GM12878 (cell line): ENCODE measurements around the gene NDUFS4. TPM values are rescaled to one million over a fixed set of nuclear protein-coding genes. Genes with fewer than 3 reads are reported as not detected.
"Not testable (repeated sequence)": the region's sequence is repeated elsewhere in the genome, so short reads cannot be mapped to it uniquely, and the experiment has no call there.

ENCODE experiments used
- ATAC-seq: fragments of 200-7000 bp; cut with Tn5 transposase; 3 replicates; pipeline ENCODE4 v1.9.1; 2020; ENCODE audit warnings: mild to moderate bottlenecking, moderate library complexity
- BruUV-seq: library from RNA; stranded (reverse); fragments of 400-500 nt; replicated peaks from 2 replicates; lab custom pipeline; 2021; lab: Mats Ljungman, UMichigan
- CTCF ChIA-PET: fragments of 300-600 bp; sonication (Branson Sonifier 250); formaldehyde crosslinking; extraction: SDS; loops from one replicate; lab custom pipeline; 2021; ENCODE audit warnings: inconsistent platforms; lab: Yijun Ruan, JAX
- POLR2A ChIA-PET: fragments of 350-600 bp; formaldehyde crosslinking; extraction: SDS; loops from one replicate; lab custom pipeline; 2021; ENCODE audit warnings: inconsistent platforms; lab: Charles Lee
- RAD21 ChIA-PET: fragments of 300-600 bp; sonication (Branson Sonifier 250); formaldehyde crosslinking; loops from one replicate; lab custom pipeline; 2023; ENCODE audit warnings: antibody characterized with exemption; ENCODE audit not compliant: unreplicated experiment; lab: Charles Lee
- SMC1A ChIA-PET: fragments of 300-600 bp; sonication (Branson Sonifier 250); formaldehyde crosslinking; loops from one replicate; lab custom pipeline; 2023; ENCODE audit not compliant: unreplicated experiment, uncharacterized antibody; lab: Charles Lee
- DNase-seq: peaks from one replicate; pipeline ENCODE4 v3.0.0-alpha.2; 2011; ENCODE audit warnings: low read depth, low spot score
- FAIRE-seq: peaks from 3 replicates; lab custom pipeline; 2011; peaks lifted over from hg19 to GRCh38; lab: Jason Lieb, UNC
- H2AFZ ChIP-seq: 2 replicates; pipeline ENCODE4 v1.6.0; 2011; ENCODE audit warnings: low read depth, low read length, control low read depth; ENCODE audit not compliant: control insufficient read depth
- H3K27ac ChIP-seq: 2 replicates; pipeline ENCODE4 v1.5.1; 2011; ENCODE audit warnings: control low read depth; ENCODE audit not compliant: control insufficient read depth, insufficient read depth
- H3K27me3 ChIP-seq, 2 experiments: replicated peaks in 1 of 2; 2 replicates each; pipeline versions ENCODE4 v1.6.0 to v1.6.1; 2011; ENCODE audit warnings: low read length in 1 of 2; ENCODE audit not compliant: control insufficient read depth in 2 of 2, insufficient read depth in 2 of 2
- H3K36me3 ChIP-seq, 2 experiments: 2 replicates each; pipeline ENCODE4 v1.5.1; 2011; ENCODE audit warnings: low read length in 1 of 2; ENCODE audit not compliant: control insufficient read depth in 2 of 2, insufficient read depth in 2 of 2
- H3K4me1 ChIP-seq: 2 replicates; pipeline ENCODE4 v1.6.1; 2011; ENCODE audit warnings: mild to moderate bottlenecking, low read length, moderate library complexity, mixed read lengths; ENCODE audit not compliant: control insufficient read depth, insufficient read depth
- H3K4me2 ChIP-seq: 2 replicates; pipeline ENCODE4 v1.6.0; 2011; ENCODE audit warnings: control low read depth; ENCODE audit not compliant: control insufficient read depth, insufficient read depth
- H3K4me3 ChIP-seq: fragments of 200-600 bp; sonication (generic); 2 replicates; pipeline ENCODE4 v1.5.1; 2016
- H3K79me2 ChIP-seq: 2 replicates; pipeline ENCODE4 v1.6.0; 2011; ENCODE audit warnings: low read length; ENCODE audit not compliant: control insufficient read depth, insufficient read depth
- H3K9ac ChIP-seq: 2 replicates; pipeline ENCODE4 v1.8.0; 2011; ENCODE audit warnings: low read length, control low read depth, mixed read lengths; ENCODE audit not compliant: control insufficient read depth, insufficient read depth
- H3K9me3 ChIP-seq: replicated peaks from 3 replicates; pipeline ENCODE4 v1.5.1; 2011; ENCODE audit warnings: mild to moderate bottlenecking, low read length; ENCODE audit not compliant: control insufficient read depth, insufficient read depth
- H4K20me1 ChIP-seq: 2 replicates; pipeline ENCODE4 v1.6.0; 2011; ENCODE audit not compliant: control insufficient read depth, insufficient read depth
- CTCF ChIP-seq, 3 experiments: IDR thresholded peaks in 2 of 3; conservative IDR thresholded peaks in 1 of 3; 2 replicates each; pipeline ENCODE4 v1.5.1; 2011; ENCODE audit warnings: low read depth in 3 of 3, low read length in 3 of 3, mild to moderate bottlenecking in 3 of 3, control low read depth in 2 of 3, moderate library complexity in 2 of 3, inconsistent platforms in 1 of 3, mixed read lengths in 1 of 3; ENCODE audit not compliant: control insufficient read depth in 2 of 3, insufficient read depth in 1 of 3; ENCODE audit errors: extremely low read depth in 1 of 3
- E2F4 ChIP-seq: IDR thresholded peaks from 2 replicates; pipeline ENCODE4 v1.6.1; 2012; ENCODE audit warnings: low read depth, low read length, improper control_type of control experiment
- NFYB ChIP-seq: IDR thresholded peaks from 2 replicates; pipeline ENCODE4 v1.6.1; 2011; ENCODE audit warnings: low read depth, mild to moderate bottlenecking, low read length, improper control_type of control experiment, moderate library complexity; ENCODE audit not compliant: insufficient read depth
- POLR2A ChIP-seq: IDR thresholded peaks from 2 replicates; pipeline ENCODE4 v1.6.1; 2011; ENCODE audit warnings: low read depth, mild to moderate bottlenecking, low read length
- RCOR1 ChIP-seq: conservative IDR thresholded peaks from 2 replicates; pipeline ENCODE4 v1.6.1; 2012; ENCODE audit warnings: low read depth, low read length, improper control_type of control experiment
- STAT3 ChIP-seq: IDR thresholded peaks from 2 replicates; pipeline ENCODE4 v1.6.1; 2011; ENCODE audit warnings: low read depth, low read length, improper control_type of control experiment
- ZBTB40 ChIP-seq: fragments of 450-650 bp; IDR thresholded peaks from 2 replicates; pipeline ENCODE4 v1.6.1; 2016; ENCODE audit warnings: mild to moderate bottlenecking, moderate library complexity, borderline replicate concordance
- WGBS: methylation state at CpG from one replicate; pipeline ENCODE4 v1.1.6; 2016; ENCODE audit warnings: low lambda C conversion rate; ENCODE audit not compliant: insufficient replicate concordance, insufficient coverage; ENCODE audit errors: missing lambda C conversion rate; 5-methylcytosine and 5-hydroxymethylcytosine counted together
- in situ Hi-C: fragments of 300-500 bp; cut with MboI; formaldehyde crosslinking; loops from 9 replicates; pipeline ENCODE4 v1.14.3; 2018; ENCODE audit warnings: mixed read lengths
- intact Hi-C: fragments of 100-400 bp; cut with micrococcal nuclease; formaldehyde crosslinking; loops from one replicate; pipeline ENCODE4 v1.14.2; 2022; ENCODE audit not compliant: unreplicated experiment
- polyA plus RNA-seq, 11 experiments: library from polyadenylated mRNA; depleted of rRNA in 4 of 11; unstranded in 6 of 11; stranded (reverse) in 5 of 11; fragments of >200 nt; fragmentation: Nextera tagmentation in 4 of 11; fragmentation: Illumina TruSeq in 1 of 11; extraction: Ambion mirVana in 4 of 11; extraction: Trizol in 1 of 11; gene quantifications; 1 replicate in 1 of 11; 2 replicates in 10 of 11; pipeline versions ENCODE4 v1.2.1 to v1.2.3, GENCODE V29; 2011 to 2016; ENCODE audit warnings: inconsistent platforms in 2 of 11, missing spikeins in 2 of 11, low read depth in 1 of 11
- total RNA-seq, 4 experiments: library from RNA; depleted of rRNA in 3 of 4; stranded (reverse); fragments of >200 nt in 3 of 4; fragmentation: Illumina TruSeq in 1 of 4; extraction: Trizol in 1 of 4; gene quantifications; 2 replicates each; pipeline versions ENCODE4 v1.2.1 to v1.2.3, GENCODE V29; 2013 to 2021

The NDUFS4 gene
- total and polyA plus RNA-seq, 10 of the 15 experiments (the other 5 are each of a cell fraction or from before 2014, with no cell fraction given) = 69.9 to 366 (median 114) TPM

GRCh38 chr5:53537711-53538110, 22.7 kb upstream of the NDUFS4 start (continued):
- TF ChIP-seq E2F4 = no peak

GRCh38 chr5:53540739-53541138, 19.7 kb upstream of the NDUFS4 start:
- H3K4me1 ChIP-seq, H3K79me2 ChIP-seq, BruUV-seq, POLR2A ChIA-PET, H2AFZ ChIP-seq, ATAC-seq, intact Hi-C loops, DNase-seq, H3K4me3 ChIP-seq, CTCF ChIA-PET, H4K20me1 ChIP-seq, H3K36me3 ChIP-seq, FAIRE-seq, H3K4me2 ChIP-seq, SMC1A ChIA-PET, H3K27me3 ChIP-seq, H3K27ac ChIP-seq, H3K9me3 ChIP-seq, H3K9ac ChIP-seq, in situ Hi-C loops: not testable (repeated sequence)
- RAD21 ChIA-PET = interaction anchor here (0.6 kb wide), 1 partner anchor 688 kb away, joined by 3 read pairs; no protein-coding TSS in a partner anchor
- 53% methylated on average over 7 of the region's 7 CpGs for WGBS
- TF ChIP-seq NFYB = 0 out of 2 replicates have a peak, but pooled peaks have one; percentile 45

- 59% methylated on average over 2 of the region's 2 CpGs for WGBS
- TF ChIP-seq STAT3 = no peak
- no peak for TF ChIP-seq RCOR1
- no peak for TF ChIP-seq CTCF (IDR thresholded peaks at IDR 0.05 in 2 of 3, conservative IDR thresholded peaks at IDR 0.05 in 1 of 3; ENCODE audit: control insufficient read depth in 2 of 3, extremely low read depth in 1 of 3, insufficient read depth in 1 of 3, low read depth in 3 of 3, low read length in 3 of 3)
- no peak for TF ChIP-seq POLR2A
- TF ChIP-seq ZBTB40 = no peak
Measured at GRCh38 chr5:53541859-53542258, 18.6 kb upstream of the NDUFS4 start.

More at GRCh38 chr5:53541859-53542258, 18.6 kb upstream of the NDUFS4 start:
- intact Hi-C loops (no loop called here), in situ Hi-C loops (no loop called here)
- ATAC-seq = no peak
- Histone ChIP-seq H3K4me3 (no peak overlapping the region), H3K36me3 (no peaks in the 10 kb centered on the region), H3K27ac (no peak overlapping the region), H3K27me3 (no peaks in the 10 kb centered on the region; a peak in 1 of 4 replicates), H3K79me2 (no peaks in the 10 kb centered on the region), H3K4me1 (no peaks in the 10 kb centered on the region), H4K20me1 (no peaks in the 10 kb centered on the region), H3K9me3 (no peaks in the 10 kb centered on the region), H3K9ac (no peak overlapping the region), H2AFZ (no peak overlapping the region), H3K4me2 (no peak overlapping the region)
- CTCF ChIA-PET = no interaction called here
- RAD21 ChIA-PET = no interaction called here
- no TSS peak for BruUV-seq
- SMC1A ChIA-PET = no interaction called here
- no peak for FAIRE-seq
- POLR2A ChIA-PET = no interaction called here
- no peak for DNase-seq
